GM18519 (cell line): ENCODE measurements around the gene ERVFRD-1.
"Not testable (repeated sequence)": the region's sequence is repeated elsewhere in the genome, so short reads cannot be mapped to it uniquely, and the experiment has no call there.

ENCODE experiments used
- ATAC-seq: cut with Tn5 transposase; IDR thresholded peaks from one replicate; pipeline ENCODE4 v1.9.1; 2021; ENCODE audit warnings: mild to moderate bottlenecking, moderate library complexity; ENCODE audit not compliant: unreplicated experiment, low FRiP score

Gene ERVFRD-1

DNA sequence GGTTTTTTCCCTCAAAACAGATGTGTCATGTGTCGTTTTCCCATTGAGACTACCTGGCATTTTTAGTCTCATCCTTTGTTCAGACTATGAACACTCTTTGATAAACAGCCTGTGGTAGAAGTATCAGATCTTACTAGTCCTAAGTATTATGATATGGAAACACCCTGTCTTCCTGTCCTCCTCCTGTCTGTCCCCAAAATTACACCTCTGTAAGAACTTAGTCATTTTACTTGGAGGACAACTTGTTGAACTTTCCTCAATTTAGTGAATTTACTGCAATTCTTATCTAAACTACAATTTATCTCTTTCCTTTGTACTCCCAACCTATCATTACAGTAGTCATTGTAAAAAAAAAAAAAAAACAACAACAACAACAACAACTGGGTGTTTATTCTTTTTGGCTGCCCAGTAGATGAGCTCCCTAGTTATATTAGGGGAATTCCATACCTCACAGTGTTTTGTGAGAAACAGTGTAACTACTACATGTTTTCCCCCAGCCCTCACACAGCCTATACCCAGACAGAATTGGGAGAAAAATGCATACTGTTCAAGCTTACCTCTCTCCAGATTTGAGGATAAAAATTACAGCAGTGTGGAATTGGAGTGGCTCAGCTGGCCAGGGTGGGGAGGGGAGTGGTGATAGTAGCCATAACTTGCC lies 18.5 kb upstream of the ERVFRD-1 start:
- ATAC-seq: no peak

GRCh38 chr6:11128608-11129007 lies 17.1 kb upstream of the ERVFRD-1 start:
- no peak for ATAC-seq

DNA sequence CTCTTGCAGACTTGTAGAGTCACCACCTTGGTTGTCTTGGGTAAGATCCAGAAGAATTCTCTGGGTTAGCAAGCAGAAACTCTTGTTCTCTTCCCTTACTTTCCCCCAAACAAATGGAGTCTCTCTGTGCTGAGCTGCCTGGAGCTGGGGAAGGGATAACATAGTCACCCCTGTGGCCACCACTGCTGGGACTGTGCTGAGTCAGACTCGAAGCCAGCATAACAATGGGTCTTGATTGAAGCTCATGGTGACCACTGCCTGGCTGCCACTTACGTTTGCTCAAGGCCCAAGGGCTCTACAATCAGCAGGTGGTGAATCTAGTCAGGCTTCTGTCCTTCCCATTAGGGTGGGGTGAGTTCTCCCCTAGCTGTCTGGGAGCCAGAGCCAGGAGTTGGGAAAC lies 15.4 kb upstream of the ERVFRD-1 start:
- no peak for ATAC-seq

DNA sequence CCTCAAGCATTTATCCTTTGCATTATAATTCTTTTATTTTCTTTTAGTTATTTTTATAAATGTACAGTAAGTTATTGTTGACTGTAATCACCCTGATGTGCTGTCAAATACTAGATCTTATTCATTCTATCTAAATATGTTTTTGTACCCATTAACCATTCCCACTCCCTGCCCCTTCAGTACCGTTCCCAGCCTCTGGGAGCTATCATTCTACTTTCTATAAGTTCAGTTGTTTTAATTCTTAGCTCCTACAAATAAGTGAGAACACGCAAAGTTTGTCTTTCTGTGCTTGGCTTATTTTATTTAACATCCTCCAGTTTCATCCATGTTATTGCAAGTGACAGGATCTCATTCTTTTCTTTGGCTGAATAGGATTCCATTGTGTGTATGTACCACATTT lies 12.5 kb upstream of the ERVFRD-1 start:
- ATAC-seq: no peak

DNA sequence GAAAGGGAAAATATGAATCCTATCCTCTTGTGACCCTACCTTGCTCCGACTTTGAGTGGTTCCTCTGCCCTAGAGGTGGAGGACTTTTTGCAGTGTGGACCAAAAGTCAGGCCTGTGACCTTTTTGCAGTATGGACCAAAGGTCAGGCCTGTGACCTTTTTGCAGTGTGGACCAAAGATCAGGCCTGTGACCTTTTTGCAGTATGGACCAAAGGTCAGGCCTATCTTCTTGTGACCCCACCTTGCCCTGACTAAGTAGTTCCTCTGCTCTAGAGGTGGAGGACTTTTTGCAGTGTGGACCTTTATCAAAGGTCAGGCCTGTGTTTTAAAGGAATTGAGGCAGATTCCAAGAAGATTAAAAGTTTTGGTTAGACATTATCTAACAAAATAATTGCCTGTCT lies 10.9 kb upstream of the ERVFRD-1 start:
- no peak for ATAC-seq

DNA sequence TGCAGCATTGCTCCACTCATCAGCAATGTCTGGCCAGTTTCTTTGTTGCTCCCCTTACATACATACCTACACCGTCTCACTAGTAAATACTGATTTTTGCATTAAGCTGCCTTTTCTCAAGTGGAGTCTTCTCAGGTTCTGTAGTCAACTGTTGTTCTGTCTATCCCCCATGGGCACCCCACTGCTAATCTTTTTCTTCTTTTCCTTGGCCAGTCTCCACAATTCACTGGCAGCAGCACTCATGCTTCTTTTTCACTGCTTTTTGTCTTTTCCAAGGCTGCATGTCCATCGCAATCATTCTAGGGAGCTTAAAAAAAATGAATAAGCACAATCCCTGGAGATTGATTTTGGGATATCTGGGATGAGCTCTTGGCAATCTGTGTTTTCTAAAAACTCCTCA lies 10.3 kb upstream of the ERVFRD-1 start:
- ATAC-seq: no peak

DNA sequence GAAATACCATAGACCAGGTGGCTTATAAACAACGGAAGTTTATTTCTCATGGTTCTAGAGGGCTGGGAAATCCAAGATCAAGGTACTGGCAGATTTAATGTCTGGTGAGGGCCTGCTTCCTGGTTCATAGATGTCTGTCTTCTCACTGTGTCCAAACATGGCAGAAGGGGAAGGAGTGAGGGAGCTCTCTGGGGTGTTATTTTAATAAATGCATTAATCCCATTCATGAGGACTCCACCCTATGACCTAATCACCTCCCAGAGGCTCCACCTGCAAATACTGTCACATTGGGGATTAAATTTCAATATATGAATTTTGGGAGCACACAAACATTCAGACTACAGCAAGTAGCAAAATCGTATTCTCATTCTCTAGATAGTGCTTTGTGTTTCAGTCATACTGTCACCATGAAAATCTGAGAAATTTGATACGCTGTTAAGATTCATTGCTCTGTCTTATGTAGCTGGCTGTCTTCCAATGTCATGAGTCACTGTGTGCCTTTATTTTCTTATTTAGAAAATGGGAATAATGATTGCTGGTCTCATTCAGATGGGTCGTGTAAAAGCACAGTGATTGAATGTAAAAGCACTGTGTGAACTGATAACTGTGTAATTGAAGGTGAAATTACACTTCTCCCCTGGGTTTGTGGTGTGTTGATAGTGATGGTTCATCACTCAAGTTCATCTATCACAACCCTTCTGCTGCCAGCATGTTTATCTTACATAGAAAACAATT lies 8.9 kb upstream of the ERVFRD-1 start:
- ATAC-seq: no peak

DNA sequence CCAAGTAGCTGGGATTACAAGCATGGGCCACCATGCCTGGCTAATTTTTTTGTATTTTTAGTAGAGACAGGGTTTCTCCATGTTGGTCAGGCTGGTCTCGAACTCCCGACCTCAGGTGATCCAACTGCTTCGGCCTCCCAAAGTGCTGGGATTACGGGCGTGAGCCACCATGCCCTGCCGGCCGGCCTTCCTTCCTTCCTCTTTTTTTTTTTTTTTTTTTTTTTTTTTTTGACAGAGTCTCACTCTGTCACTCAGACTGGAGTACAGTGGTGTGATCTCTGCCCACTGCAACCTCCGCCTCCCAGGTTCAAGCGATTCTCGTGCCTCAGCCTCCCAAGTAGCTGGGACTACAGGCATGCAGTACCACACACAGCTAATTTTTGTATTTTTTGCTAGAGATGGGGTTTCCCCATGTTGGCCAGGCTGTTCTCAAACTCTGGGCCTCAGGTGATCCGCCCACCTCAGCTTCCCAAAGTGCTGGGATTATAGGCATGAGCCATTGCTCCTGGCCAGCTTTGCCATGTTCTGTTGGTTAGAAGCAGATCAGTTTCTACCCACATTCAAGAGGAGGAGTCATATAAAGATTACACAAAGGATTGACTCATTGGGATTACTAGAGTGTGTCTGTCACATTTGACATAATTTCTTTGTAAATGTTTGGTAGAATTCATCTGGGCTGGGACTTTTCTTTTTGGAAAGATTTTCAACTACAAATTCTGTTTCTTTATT lies 4.4 kb upstream of the ERVFRD-1 start:
- not testable (repeated sequence) for ATAC-seq

DNA sequence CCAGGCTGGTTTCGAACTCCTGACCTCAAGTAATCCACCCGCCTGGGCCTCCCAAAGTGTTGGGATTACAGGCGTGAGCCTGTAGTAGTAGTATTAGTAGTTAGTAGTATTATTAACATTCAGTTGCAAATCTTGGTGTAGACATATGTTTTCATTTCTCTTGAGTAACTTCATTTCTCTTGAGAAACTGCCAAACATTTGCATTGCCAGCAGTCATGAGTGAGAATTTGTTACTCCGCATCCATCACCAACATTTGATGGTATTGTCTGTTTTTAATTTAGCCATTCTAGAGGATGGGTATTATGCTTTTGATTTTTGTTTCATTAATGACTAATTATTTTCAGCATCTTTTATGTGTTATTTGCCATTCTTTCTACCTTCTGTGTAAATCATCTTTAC lies 1.5 kb upstream of the ERVFRD-1 start:
- ATAC-seq: no peak

GRCh38 chr6:11111769-11112437 lies 378 bp upstream of the ERVFRD-1 start:
- ATAC-seq: no peak

DNA sequence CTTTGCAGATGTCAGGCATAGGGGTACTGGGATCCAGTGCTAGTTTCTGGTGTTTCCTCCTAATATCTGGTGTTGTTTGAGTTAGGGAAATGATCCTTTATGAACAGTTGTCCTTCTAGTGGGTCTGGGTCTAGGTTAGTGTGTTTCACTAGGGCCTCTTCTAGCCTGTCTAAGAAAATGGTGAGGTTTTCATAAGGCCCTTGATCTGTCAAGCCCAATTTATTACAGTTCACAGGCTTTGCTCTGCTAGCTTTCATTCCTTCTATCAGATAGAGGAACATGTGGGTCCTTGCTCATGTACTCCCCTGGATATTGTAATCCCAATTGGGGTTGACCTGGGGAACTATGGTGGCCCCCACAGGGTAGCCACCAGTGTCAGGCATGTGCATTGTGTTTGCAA lies 2.8 kb downstream of the ERVFRD-1 start:
- no peak for ATAC-seq

GRCh38 chr6:11103065-11103464 lies 8.5 kb downstream of the ERVFRD-1 start:
- ATAC-seq: no peak

DNA sequence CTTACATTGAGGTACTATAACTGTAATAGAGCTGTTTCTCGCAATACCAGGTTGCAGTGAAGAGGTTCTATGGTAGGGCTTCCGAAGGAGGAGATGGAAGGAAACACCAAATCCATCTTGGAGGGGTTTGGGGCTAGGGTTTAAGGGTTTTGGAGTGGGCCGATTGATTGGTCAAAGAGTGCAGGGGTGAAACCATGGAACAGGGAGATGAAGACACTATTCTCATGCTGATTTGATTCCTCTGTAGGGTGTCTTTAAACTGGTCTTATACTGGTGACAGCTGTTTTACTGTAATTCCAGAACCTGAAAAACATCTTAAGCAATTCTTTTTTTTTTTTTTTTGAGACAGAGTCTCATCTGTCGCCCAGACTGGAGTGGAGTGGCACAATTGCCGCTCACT lies 10.1 kb downstream of the ERVFRD-1 start:
- no peak for ATAC-seq

DNA sequence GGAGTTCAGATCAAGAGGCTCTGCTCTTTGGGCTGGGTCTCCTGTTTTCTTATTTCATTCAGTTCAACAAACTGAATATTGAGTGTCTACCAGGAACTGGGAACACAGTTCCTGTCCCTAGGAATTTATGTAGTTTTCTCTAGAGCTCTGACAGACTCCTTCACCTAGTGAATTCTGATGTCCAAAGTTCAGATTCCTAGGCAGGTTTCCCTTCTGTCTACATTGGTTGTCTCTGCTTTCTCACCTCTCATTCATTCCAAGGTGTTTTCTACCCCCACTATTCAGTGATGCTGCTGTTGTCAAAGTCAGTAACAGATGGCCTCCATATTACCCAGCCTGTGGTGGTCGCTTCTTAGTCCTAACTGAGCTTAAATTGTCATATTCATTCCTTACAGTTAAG lies 13.5 kb downstream of the ERVFRD-1 start:
- ATAC-seq: no peak

GRCh38 chr6:11097476-11097875 lies 14.0 kb downstream of the ERVFRD-1 start:
- ATAC-seq: no peak

- no peak for ATAC-seq
Measured at GRCh38 chr6:11096109-11096508, 15.4 kb downstream of the ERVFRD-1 start.

DNA sequence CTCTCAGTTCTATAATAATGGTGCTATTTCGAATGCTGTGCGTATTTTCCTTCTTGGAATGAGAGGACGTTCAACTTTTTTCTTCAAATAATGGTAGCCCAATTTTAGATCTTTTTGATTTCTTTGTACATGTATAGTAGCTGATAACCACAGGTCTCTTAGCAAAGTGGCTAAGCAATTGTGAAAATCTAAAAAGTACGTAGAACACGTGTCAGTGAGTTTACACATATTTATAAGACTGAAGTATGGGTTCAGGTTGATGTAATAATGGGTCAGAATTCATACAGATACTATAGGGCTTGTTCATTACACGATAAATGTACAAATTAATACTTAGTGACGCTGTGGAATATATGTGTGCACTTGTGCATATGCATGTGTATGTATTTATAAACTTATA lies 16.6 kb downstream of the ERVFRD-1 start:
- no peak for ATAC-seq

DNA sequence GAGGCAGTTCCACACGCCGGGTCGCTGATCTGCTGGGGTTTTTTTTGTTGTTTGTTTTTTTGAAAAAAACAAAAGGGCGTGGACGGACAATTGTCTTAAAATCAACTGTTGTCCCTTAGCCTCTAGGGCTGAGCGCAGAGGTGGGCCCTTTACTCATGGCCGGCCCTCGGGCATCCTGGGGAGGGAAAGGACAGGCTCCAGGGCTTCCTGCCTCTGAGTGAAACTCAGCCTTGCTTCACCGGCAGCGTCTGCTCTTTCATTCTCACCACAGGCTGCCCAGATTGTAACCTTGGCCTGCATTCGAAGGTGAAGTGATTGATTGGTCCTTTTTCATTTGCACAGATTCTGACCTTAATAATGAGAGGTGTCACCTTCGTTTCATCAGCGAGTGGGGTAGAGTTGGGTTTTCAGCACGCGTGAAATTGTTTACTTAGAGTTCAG lies 17.1 kb downstream of the ERVFRD-1 start:
- peak; percentile 22 for ATAC-seq

DNA sequence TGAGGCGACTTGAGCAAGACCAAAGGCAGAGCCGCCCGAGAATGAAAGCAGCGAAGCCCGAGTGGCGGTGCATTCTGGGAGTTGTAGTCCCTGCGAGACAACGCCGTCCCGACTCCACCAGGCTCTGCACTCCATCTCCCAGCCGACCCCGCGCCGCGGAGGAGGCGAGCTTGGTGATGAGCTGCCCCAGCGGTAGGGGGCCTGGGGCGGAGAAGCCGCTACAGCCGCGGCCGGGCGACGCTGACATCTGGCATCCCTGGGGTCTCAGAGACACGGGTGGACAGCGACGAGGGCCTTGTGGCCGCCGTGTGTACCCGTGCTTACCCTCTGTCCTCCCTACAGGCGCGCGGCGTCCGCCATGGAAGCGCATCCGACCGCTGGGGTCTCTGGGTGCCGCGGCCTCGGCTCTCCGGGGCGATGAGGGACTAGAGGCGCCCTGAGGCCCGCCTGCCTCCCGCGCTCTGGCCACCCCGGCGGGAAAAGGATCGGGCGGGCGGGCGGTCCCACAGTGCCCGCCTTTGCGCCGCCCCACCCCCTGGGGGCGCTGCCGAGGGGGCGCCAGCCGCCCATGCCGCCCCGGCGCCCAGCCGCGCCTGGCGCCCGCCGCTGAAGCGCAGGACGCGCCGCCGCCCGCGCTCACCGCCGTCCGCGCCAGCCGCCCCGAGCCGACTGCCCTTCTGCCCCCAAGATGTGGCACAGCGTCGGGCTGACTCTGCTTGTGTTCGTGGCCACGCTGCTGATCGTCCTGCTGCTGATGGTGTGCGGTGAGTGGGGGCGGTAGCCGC lies 17.7 kb downstream of the ERVFRD-1 start, which contains the start of gene SMIM13:
Gene SMIM13, plus strand, starts transcription at position 209 of the 785 bp plus-strand sequence. Its CDS starts 480 bp downstream, at position 689.
- peak; percentile 85 for ATAC-seq

GRCh38 chr6:11093376-11093625 lies 18.2 kb downstream of the ERVFRD-1 start:
- ATAC-seq: peak; percentile 15
